GM19328 (cell line): ENCODE measurements around the gene MOAP1.
"Not testable (repeated sequence)": the region's sequence is repeated elsewhere in the genome, so short reads cannot be mapped to it uniquely, and the experiment has no call there.

Source experiments
- ATAC-seq: cut with Tn5 transposase; IDR thresholded peaks from one replicate; pipeline ENCODE4 v1.9.1; 2021; ENCODE audit warnings: mild to moderate bottlenecking, moderate library complexity; ENCODE audit not compliant: unreplicated experiment

The MOAP1 gene

DNA sequence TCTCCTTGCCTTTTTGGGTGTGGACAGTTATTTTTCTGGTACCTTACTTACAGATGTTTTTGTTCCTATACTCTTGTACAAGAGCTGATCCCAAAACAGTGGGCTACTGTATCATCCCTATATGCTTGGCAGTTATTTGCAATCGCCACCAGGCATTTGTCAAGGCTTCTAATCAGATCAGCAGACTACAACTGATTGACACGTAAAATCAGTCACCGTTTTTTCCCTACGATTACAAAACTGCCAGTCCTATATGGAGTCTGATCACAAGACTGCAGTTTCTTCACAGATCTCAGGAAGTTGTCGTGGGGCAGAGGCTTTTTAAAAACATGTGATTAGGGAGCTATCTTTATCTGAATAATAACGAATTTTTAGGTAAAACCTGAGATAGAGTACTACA is 1.8 kb upstream of the MOAP1 start:
- no peak for ATAC-seq

DNA sequence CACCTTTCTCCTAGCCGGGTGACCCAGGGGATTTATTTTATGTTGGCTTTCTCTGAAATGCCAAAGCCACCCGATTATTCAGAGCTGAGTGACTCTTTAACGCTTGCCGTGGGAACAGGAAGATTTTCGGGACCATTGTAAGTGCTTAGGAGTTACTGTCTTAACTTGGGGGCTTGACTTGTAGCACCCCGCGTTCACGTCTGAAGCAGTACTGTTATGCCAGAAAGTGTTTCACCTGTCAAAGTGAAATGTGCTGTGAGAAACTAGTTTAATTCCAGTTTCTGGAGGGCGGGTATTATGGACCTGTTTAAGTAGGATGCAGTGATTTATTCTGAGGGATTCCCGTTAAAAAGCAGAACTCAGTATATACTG is 638 bp upstream of the MOAP1 start:
- no peak for ATAC-seq

- ATAC-seq: no peak
Observed at GRCh38 chr14:93183596-93184317, 940 bp downstream of the MOAP1 start.

GRCh38 chr14:93175492-93175891 is 9.2 kb downstream of the MOAP1 start:
- ATAC-seq: no peak

DNA sequence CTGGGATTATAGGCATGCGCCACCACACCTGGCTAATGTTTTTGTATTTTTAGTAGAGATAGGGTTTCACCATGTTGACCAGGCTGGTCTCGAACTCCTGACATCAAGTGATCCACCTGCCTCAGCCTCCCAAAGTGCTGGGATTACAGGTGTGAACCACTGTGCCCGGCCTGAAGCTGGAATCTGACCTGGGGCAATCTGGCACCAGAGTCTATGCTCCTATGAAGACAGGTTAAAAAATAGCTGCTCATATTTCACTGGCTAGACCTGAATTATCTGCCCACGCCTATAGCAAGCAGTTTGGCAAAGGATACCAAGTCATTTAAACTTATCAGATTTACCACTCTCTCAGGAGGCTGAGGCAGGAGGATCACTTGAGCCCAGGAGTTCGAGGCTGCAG is 10.0 kb downstream of the MOAP1 start:
- not testable (repeated sequence) for ATAC-seq

DNA sequence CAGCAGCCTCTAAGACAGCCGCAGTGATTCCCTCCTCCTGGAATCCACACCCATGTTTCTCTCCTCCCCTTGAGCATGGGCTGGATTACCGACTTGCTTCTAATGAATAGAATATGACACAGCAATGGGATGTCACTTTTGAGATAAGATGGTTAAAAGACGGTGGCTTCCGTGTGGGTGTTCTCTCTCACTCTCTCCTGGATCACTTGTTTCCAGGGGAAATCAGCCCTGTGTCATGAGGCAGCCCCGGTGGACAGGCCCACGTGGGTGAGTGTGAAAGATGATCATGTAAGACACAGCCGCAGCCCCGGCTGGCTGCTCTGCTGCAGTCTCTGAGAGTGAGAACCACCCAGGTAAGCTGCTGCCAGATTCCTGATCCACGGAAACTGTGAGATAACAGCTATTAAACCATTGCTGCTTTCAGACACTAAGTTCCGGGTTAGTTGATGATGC is 10.7 kb downstream of the MOAP1 start:
- no peak for ATAC-seq

DNA sequence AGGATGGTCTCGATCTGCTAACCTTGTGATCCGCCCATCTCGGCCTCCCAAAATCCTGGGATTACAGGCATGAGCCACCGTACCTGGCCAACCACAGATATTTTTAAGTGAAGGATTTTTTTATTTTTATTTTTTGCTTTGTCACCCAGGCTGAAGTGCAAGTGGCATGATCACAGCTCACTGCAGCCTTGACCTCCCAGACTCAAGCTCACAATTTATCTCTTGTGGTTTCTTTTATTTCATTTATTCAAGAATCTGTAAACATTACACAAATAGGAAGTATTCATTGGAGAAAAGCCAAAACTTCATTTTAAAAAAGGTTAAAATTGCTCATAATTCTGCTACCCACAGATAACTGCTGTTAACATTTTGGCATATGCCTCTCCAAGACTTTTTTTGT is 13.3 kb downstream of the MOAP1 start:
- ATAC-seq: no peak

DNA sequence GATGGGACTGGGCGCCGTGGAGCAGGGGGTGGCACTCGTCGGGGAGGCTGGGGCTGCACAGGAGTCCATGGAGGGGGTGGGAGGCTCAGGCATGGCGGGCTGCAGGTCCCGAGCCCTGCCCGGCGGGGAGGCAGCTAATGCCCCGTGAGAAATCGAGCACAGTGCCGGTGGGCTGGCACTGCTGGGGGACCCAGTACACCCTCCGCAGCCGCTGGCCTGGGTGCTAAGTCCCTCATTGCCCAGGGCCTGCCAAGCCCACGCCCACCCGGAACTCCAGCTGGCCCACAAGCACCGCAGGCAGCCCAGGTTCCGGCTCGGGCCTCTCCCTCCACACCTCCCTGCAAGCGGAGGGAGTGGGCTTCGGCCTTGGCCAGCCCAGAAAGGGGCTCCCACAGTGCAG is 14.6 kb downstream of the MOAP1 start:
- ATAC-seq: not testable (repeated sequence)

- ATAC-seq: not testable (repeated sequence)
Observed at GRCh38 chr14:93169619-93170018, 15.1 kb downstream of the MOAP1 start.

DNA sequence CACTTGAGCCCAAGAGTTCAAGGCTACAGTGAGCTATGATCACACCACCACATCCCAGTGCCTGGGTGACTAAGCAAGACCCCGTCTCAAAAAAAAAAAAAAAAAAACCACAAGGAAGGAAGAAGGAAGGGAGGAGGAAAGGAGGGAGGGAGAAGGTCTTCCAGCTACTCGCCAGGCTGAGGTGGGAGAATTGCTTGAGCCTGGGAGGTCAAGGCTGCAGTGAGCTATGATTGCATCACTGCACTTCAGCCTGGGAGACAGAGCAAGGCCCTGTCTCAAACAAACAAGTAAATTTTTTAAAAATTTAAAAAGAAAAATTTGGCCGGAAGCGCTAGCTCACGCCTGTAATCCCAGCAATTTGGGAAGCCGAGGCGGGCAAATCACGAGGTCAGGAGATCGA is 16.1 kb downstream of the MOAP1 start:
- not testable (repeated sequence) for ATAC-seq

GRCh38 chr14:93165271-93166265 is 19.1 kb downstream of the MOAP1 start:
- ATAC-seq: not testable (repeated sequence)

GRCh38 chr14:93163564-93163963 is 21.1 kb downstream of the MOAP1 start:
- no peak for ATAC-seq

GRCh38 chr14:93161411-93161940 is 23.2 kb downstream of the MOAP1 start:
- ATAC-seq: no peak

- ATAC-seq: no peak
Observed at GRCh38 chr14:93160353-93160801, 24.3 kb downstream of the MOAP1 start.

- not testable (repeated sequence) for ATAC-seq
Observed at GRCh38 chr14:93159625-93160352, 24.9 kb downstream of the MOAP1 start.

DNA sequence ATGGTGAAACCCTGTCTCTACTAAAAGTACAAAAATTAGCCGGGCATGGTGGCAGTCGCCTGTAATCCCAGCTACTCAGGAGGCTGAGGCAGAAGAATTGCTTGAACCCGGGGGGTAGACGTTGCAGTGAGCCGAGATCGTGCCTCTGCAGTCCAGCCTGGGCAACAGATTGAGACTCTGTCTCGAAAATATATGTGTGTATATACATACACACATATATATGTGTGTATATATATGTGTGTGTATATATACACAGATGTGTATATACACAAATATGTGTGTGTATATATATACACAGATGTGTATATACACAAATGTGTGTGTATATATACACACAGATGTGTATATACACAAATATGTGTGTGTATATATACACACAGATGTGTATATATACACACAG is 26.3 kb downstream of the MOAP1 start:
- not testable (repeated sequence) for ATAC-seq

DNA sequence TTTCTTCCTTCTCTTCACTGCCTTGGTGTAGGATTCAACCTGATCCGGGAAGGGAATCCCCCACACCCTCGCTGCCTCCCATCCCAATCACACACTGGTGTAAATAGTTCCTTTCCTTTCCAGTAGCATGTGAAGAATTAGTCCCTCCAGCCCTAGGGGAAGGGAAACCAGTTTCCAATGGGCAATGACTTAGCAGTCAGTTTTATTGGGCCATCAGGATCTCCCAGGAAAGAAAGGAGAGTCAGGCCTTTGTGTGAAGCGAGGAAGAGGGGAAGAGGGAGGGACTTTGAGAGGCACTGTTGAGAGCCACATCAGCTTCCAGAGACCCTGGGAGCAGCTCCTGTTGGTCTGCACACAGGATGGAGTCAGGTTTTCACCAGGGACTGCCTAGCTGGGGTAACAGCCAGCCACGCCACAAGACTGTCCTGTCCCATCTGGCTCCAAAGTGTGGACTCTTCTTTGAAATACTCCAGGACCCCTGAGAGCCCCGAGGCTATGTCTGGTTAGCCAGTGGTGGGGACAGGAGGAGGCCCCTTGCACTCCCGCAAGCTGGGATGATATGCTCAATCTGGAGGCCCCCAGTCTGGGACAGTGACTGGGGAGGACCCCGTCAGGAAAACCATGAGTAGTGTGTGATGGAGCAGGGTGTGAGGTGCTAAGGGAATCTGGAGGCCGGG is 27.9 kb downstream of the MOAP1 start:
- ATAC-seq: no peak

- no peak for ATAC-seq
Observed at GRCh38 chr14:93155667-93156066, 29.0 kb downstream of the MOAP1 start.

- no peak for ATAC-seq
Observed at GRCh38 chr14:93153121-93153520, 31.6 kb downstream of the MOAP1 start.
